Heart left ventricle (tissue), 13 donors: Measurements from ENCODE around the gene SPG11.

Experiments
- POLR2A ChIP-seq, 2 donors: fragments of 450-650 bp; IDR thresholded peaks; one replicate each; pipeline ENCODE4 v1.6.1; 2017; ENCODE audit warnings: antibody characterized with exemption in 2 of 2, mild to moderate bottlenecking in 2 of 2, moderate library complexity in 2 of 2
- TF ChIP-seq, protein P1 (sequence below), 12 donors: fragments of 200-600 bp; sonication (generic) in 4 of 12; IDR thresholded peaks; one replicate each; pipeline versions ENCODE4 v1.5.0 to v1.8.0; 2018 to 2022; ENCODE audit warnings: antibody characterized with exemption in 12 of 12, mild to moderate bottlenecking in 5 of 12
- donor health status: ischemic (EF 13 %, LVEDD 7.1; RV severe dilation, severe dysfunction).
- donor health status: DM: no; HTN: yes; CAD: no.
- donor health status: DM: no; HTN: no; CAD: no.
- donor health status: ischemic (EF 25% LVEDD 6.9; RV normal size, moderate dysfunction).
- donor health status: ischemic (EF 25% LVEDD 5.7; RV mildly dilated, moderate dysfunction).
- donor health status: ischemic (EF 35%, LVEDD 5.7; RV mildly dilated, moderate dysfunction).
- donor health status: nonischemic (EF 11% LVEDD 7.7; RV severe dilation, severe dysfunction).
- donor health status: DM: yes; HTN: yes; CAD: no.
- donor health status: PGD.
- donor health status: ischemic (EF 29% LVEDD 5.4; RV normal size, mild dysfunction).
- donor health status: nonischemic (EF 23%, LVEDD 6.1; RV moderate dilation, normal function).

DNA sequence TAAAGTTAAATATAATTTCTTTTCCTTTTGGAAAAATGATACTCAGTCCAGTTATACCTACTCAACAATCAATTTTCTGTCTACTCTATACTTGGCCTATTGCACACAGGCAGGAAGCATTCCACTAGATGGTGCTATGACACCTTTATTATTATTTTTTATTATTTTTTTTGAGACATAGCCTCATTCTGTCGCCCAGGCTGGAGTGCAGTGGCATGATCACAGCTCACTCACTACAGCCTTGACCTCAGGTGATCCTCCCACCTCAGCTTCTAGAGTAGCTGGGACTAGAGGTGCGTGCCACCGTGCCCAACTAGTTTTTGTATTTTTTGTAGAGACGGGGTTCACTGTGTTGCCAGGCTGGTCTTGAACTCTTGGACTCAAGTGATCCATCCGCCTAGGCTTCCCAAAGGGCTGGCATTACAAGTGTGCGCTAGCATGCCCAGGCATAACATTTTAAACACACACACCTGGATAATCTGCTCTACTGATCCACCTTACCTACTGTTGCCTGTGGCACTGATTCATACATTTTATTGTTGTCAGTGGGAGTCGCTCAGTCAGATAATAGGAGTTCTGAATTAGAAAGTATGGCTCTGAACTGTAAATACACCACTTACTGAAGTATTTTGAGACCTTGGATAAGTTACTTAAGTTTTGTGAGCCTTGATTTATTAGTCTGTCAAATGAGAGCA is 70.3 kb downstream of the SPG11 start:
- no peak for TF ChIP-seq POLR2A (IDR thresholded peaks at IDR 0.05)
- TF ChIP-seq, protein P1, sequence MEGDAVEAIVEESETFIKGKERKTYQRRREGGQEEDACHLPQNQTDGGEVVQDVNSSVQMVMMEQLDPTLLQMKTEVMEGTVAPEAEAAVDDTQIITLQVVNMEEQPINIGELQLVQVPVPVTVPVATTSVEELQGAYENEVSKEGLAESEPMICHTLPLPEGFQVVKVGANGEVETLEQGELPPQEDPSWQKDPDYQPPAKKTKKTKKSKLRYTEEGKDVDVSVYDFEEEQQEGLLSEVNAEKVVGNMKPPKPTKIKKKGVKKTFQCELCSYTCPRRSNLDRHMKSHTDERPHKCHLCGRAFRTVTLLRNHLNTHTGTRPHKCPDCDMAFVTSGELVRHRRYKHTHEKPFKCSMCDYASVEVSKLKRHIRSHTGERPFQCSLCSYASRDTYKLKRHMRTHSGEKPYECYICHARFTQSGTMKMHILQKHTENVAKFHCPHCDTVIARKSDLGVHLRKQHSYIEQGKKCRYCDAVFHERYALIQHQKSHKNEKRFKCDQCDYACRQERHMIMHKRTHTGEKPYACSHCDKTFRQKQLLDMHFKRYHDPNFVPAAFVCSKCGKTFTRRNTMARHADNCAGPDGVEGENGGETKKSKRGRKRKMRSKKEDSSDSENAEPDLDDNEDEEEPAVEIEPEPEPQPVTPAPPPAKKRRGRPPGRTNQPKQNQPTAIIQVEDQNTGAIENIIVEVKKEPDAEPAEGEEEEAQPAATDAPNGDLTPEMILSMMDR (IDR thresholded peaks at IDR 0.05) = peak in 9 of 12 donors; percentile 26 to 48 (median 34)
